T-cell (primary cell): ENCODE results near the gene MTA3. TPM values are rescaled to one million over a fixed set of nuclear protein-coding genes. Genes with fewer than 3 reads are reported as not detected.
A peak's percentile ranks its signal among the peaks of the same experiment; 100 is the strongest.

ENCODE experiments used
- ATAC-seq, 4 experiments: fragments of 200-7000 bp in 3 of 4; fragments of 150-1000 bp in 1 of 4; cut with Tn5 transposase; replicated peaks in 1 of 4; 1 replicate in 3 of 4; 2 replicates in 1 of 4; pipeline ENCODE4 v1.10.0; 2021; ENCODE audit warnings: moderate library complexity in 3 of 4, mild to moderate bottlenecking in 2 of 4, moderate number of reproducible peaks in 1 of 4
- CTCF ChIA-PET, 2 donors: fragments of 300-600 bp; sonication (Branson Sonifier 250); formaldehyde crosslinking; loops; one replicate each; lab custom pipeline; 2022; ENCODE audit warnings: antibody characterized with exemption in 2 of 2; lab: Charles Lee
- POLR2A ChIA-PET, 2 donors: fragments of 300-600 bp; sonication (Branson Sonifier 250); formaldehyde crosslinking; loops; one replicate each; lab custom pipeline; 2022; ENCODE audit warnings: antibody characterized with exemption in 2 of 2; lab: Charles Lee
- DNase-seq, 35 experiments: peaks; one replicate each; pipeline versions ENCODE4 v3.0.0 to v3.0.0-alpha.2; 2013 to 2023
- H3K27ac ChIP-seq: one replicate; pipeline ENCODE4 v1.5.1; 2013; ENCODE audit warnings: low read length
- H3K27me3 ChIP-seq, 2 experiments: replicated peaks in 1 of 2; 1 replicate in 1 of 2; 2 replicates in 1 of 2; pipeline versions ENCODE4 v1.6.1 to v1.7.0; 2013; ENCODE audit warnings: low read length in 1 of 2, mixed read lengths in 1 of 2; ENCODE audit not compliant: control insufficient read depth in 2 of 2, insufficient read depth in 2 of 2; ENCODE audit errors: extremely low read depth in 1 of 2
- H3K36me3 ChIP-seq, 2 donors: 1 replicate in 1 of 2; 2 replicates in 1 of 2; pipeline versions ENCODE4 v1.6.1 to v1.7.0; 2013; ENCODE audit warnings: low read length in 1 of 2; ENCODE audit not compliant: control insufficient read depth in 2 of 2, insufficient read depth in 1 of 2; ENCODE audit errors: extremely low read depth in 1 of 2
- H3K4me1 ChIP-seq, 2 experiments: 1 replicate in 1 of 2; 2 replicates in 1 of 2; pipeline versions ENCODE4 v1.6.1 to v1.7.0; 2013; ENCODE audit warnings: low read length in 2 of 2, mixed read lengths in 1 of 2; ENCODE audit not compliant: insufficient read depth in 2 of 2, control insufficient read depth in 1 of 2; ENCODE audit errors: extremely low read depth in 1 of 2
- H3K4me3 ChIP-seq, 2 donors: 1 replicate in 1 of 2; 2 replicates in 1 of 2; pipeline versions ENCODE4 v1.5.1 to v1.7.0; 2013; ENCODE audit warnings: mild to moderate bottlenecking in 2 of 2, low read length in 1 of 2, moderate library complexity in 1 of 2; ENCODE audit not compliant: control insufficient read depth in 1 of 2; ENCODE audit errors: extremely low read depth in 1 of 2
- H3K9me3 ChIP-seq: 2 replicates; pipeline ENCODE4 v1.7.0; 2013
- H3K27ac Mint-ChIP-seq, 2 donors: one replicate each; pipeline ENCODE4 v1.8.0; 2020 to 2021; ENCODE audit warnings: mild to moderate bottlenecking in 2 of 2, mixed read lengths in 2 of 2
- H3K27me3 Mint-ChIP-seq, 2 donors: one replicate each; pipeline ENCODE4 v1.8.0; 2021 to 2022; ENCODE audit warnings: mixed read lengths in 2 of 2
- H3K36me3 Mint-ChIP-seq: one replicate; pipeline ENCODE4 v1.8.0; 2021; ENCODE audit warnings: mixed read lengths
- H3K4me1 Mint-ChIP-seq, 3 donors: one replicate each; pipeline ENCODE4 v1.8.0; 2020 to 2022; ENCODE audit warnings: mixed read lengths in 3 of 3, mild to moderate bottlenecking in 1 of 3
- H3K4me3 Mint-ChIP-seq, 3 donors: one replicate each; pipeline ENCODE4 v1.8.0; 2020 to 2022; ENCODE audit warnings: mild to moderate bottlenecking in 3 of 3, mixed read lengths in 3 of 3, moderate library complexity in 3 of 3
- H3K9me3 Mint-ChIP-seq, 3 donors: one replicate each; pipeline ENCODE4 v1.8.0; 2020 to 2022; ENCODE audit warnings: mixed read lengths in 3 of 3
- WGBS: methylation state at CpG from one replicate; pipeline ENCODE4 v1.1.5; 2013; ENCODE audit warnings: missing lambda C conversion rate; ENCODE audit not compliant: insufficient coverage; 5-methylcytosine and 5-hydroxymethylcytosine counted together
- total RNA-seq, 35 experiments: library from RNA in 6 of 35; stranded (reverse) in 6 of 35; fragments of 120-200 nt in 1 of 35; gene quantifications; one replicate each; pipeline versions ENCODE4 v1.2.1 to v1.2.4 and lab custom pipeline; 2013 to 2026

Gene MTA3
- total RNA-seq, 5 donors from 2014 or later (not counting 1 experiment from before 2014, with no cell fraction given), result 20.9 to 42.4 (median 24.6) TPM

DNA sequence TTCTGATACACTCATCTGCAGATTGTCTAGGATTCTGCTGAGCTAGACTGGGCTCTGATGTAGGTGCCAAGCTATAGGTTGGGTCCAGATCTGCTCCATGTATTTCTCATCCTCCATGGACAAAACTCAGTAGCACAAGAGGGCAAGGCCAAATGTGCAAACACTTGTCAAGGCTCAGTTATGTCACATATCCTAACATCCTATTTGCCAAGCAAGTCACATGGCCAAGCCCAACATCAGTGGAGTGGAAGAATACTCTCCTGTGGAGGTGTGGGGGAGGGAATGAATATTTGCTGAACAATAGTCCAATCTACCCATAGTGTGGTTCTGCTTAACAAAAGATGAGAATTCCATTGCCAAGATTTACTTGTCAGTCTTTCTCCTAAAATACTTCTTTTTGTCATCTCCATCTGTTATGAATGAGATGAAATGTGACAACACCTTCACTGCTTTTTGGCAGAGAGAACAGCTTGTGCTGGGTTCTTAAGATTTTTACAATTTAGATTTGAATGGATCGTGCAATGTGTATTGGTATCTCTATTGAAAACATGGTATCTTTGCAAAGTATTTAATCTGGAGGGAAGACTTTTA is 105.7 kb downstream of the MTA3 start:
- Mint-ChIP-seq H3K4me1 (peaks cover 8 to 19% (median 15%) of the 10 kb centered on the region in 3 donors), H3K9me3 (no peaks in the 10 kb centered on the region), H3K4me3 (no peak overlapping the region), H3K27me3 (no peaks in the 10 kb centered on the region), H3K27ac (no peak overlapping the region), H3K36me3 (peaks cover 27% of the 10 kb centered on the region)
- ATAC-seq (no peak), DNase-seq (no peak)
- Histone ChIP-seq H3K27me3 (no peaks in the 10 kb centered on the region), H3K4me1 (peaks cover 0 to 4% of the 10 kb centered on the region in 2 experiments), H3K4me3 (no peak overlapping the region), H3K36me3 (no peaks in the 10 kb centered on the region), H3K27ac (no peak overlapping the region), H3K9me3 (no peaks in the 10 kb centered on the region)
- ChIA-PET POLR2A (no interaction called here), CTCF (interaction anchor here (0.7 to 1.2 kb wide), 5 partner anchors 11 to 287 kb away, joined by 3 to 9 read pairs (median 6); no protein-coding TSS in a partner anchor)
- no CpG with 5 or more reads among the region's 1 CpG for WGBS

GRCh38 chr2:42675815-42676214 is 107.4 kb downstream of the MTA3 start:
- no peaks in the 10 kb centered on the region for H3K27me3 Mint-ChIP-seq
- peaks cover 0 to 7% (median 5%) of the 10 kb centered on the region in 3 donors for H3K4me1 Mint-ChIP-seq
- H3K27ac Mint-ChIP-seq, result no peak overlapping the region
- Histone ChIP-seq H3K27ac (no peak overlapping the region), H3K4me1 (no peaks in the 10 kb centered on the region), H3K4me3 (no peak overlapping the region), H3K27me3 (no peaks in the 10 kb centered on the region), H3K36me3 (peaks cover 0 to 2% of the 10 kb centered on the region in 2 donors), H3K9me3 (no peaks in the 10 kb centered on the region)
- H3K9me3 Mint-ChIP-seq, result no peaks in the 10 kb centered on the region
- WGBS, result no CpG with 5 or more reads among the region's 2 CpGs
- CTCF ChIA-PET, result no interaction called here
- DNase-seq (no peak), ATAC-seq (no peak)
- H3K4me3 Mint-ChIP-seq, result no peak overlapping the region
- POLR2A ChIA-PET, result no interaction called here
- H3K36me3 Mint-ChIP-seq, result peaks cover 32% of the 10 kb centered on the region

DNA sequence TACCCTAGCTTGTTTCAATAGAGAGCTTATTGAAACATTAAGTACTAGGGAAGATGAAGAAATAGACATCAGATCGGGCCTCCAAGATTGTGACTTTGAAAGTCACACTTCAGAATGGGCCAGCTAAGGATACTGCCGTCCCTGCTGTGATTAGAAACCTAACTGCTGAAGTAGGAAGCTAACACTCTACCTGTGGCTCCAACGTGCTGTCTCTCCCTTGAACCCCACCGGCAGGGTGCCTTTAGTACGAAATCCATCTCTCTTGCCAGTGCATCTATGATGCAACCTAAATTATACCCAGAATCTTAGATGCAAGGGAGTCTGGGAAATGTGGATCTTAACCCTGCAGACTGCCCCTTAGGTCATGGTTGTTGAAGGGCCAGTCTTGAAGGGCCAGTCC is 116.9 kb downstream of the MTA3 start:
- Mint-ChIP-seq H3K27ac (no peak overlapping the region), H3K4me1 (peaks cover 0 to 11% (median 3%) of the 10 kb centered on the region in 3 donors), H3K4me3 (no peak overlapping the region), H3K36me3 (peaks cover 53% of the 10 kb centered on the region), H3K27me3 (no peaks in the 10 kb centered on the region), H3K9me3 (peaks cover 0 to 3% (median 0%) of the 10 kb centered on the region in 3 donors)
- DNase-seq, result no peak
- Histone ChIP-seq H3K36me3 (peaks cover 10 to 14% of the 10 kb centered on the region in 2 donors), H3K4me1 (no peaks in the 10 kb centered on the region), H3K27ac (no peak overlapping the region), H3K9me3 (no peaks in the 10 kb centered on the region), H3K27me3 (no peaks in the 10 kb centered on the region), H3K4me3 (no peak overlapping the region)
- ATAC-seq, result no peak
- ChIA-PET CTCF (no interaction called here), POLR2A (no interaction called here)
- WGBS, result 94% methylated on average over 3 of the region's 5 CpGs

- no peak overlapping the region for H3K27ac Mint-ChIP-seq
- ATAC-seq (no peak), DNase-seq (peak in 1 of 35 experiments; percentile 2)
- H3K4me3 Mint-ChIP-seq, result no peak overlapping the region
- peaks cover 9 to 26% (median 15%) of the 10 kb centered on the region in 3 donors for H3K4me1 Mint-ChIP-seq
- H3K9me3 ChIP-seq, result no peaks in the 10 kb centered on the region
- POLR2A ChIA-PET, result interaction anchor here in 1 of 2 donors (0.6 kb wide), 1 partner anchor 99 kb away, joined by 3 read pairs; no protein-coding TSS in a partner anchor
- peaks cover 46% of the 10 kb centered on the region for H3K36me3 Mint-ChIP-seq
- peaks cover 0 to 5% of the 10 kb centered on the region in 2 experiments for H3K4me1 ChIP-seq
- no peaks in the 10 kb centered on the region for H3K27me3 Mint-ChIP-seq
- no peaks in the 10 kb centered on the region for H3K9me3 Mint-ChIP-seq
- CTCF ChIA-PET, result no interaction called here
- H3K4me3 ChIP-seq, result no peak overlapping the region
- no peaks in the 10 kb centered on the region for H3K27me3 ChIP-seq
- 60% methylated on average over 2 of the region's 2 CpGs for WGBS
- peaks cover 6% of the 10 kb centered on the region in 2 donors for H3K36me3 ChIP-seq
- H3K27ac ChIP-seq, result no peak overlapping the region
Observed at GRCh38 chr2:42693013-42693615, 124.7 kb downstream of the MTA3 start.

GRCh38 chr2:42693688-42694479 is 125.5 kb downstream of the MTA3 start:
- POLR2A ChIA-PET, result no interaction called here
- H3K36me3 Mint-ChIP-seq, result peaks cover 40% of the 10 kb centered on the region
- no peaks in the 10 kb centered on the region for H3K27me3 Mint-ChIP-seq
- no peak overlapping the region for H3K4me3 Mint-ChIP-seq
- no peak for ATAC-seq
- Histone ChIP-seq H3K36me3 (peaks cover 5 to 6% of the 10 kb centered on the region in 2 donors), H3K4me3 (no peak overlapping the region), H3K27ac (no peak overlapping the region), H3K4me1 (peaks cover 0 to 5% of the 10 kb centered on the region in 2 experiments), H3K9me3 (no peaks in the 10 kb centered on the region), H3K27me3 (no peaks in the 10 kb centered on the region)
- 86% methylated on average over 1 of the region's 5 CpGs for WGBS
- CTCF ChIA-PET, result no interaction called here
- no peak for DNase-seq
- no peaks in the 10 kb centered on the region for H3K9me3 Mint-ChIP-seq
- H3K27ac Mint-ChIP-seq, result no peak overlapping the region
- peaks cover 9 to 26% (median 15%) of the 10 kb centered on the region in 3 donors for H3K4me1 Mint-ChIP-seq

DNA sequence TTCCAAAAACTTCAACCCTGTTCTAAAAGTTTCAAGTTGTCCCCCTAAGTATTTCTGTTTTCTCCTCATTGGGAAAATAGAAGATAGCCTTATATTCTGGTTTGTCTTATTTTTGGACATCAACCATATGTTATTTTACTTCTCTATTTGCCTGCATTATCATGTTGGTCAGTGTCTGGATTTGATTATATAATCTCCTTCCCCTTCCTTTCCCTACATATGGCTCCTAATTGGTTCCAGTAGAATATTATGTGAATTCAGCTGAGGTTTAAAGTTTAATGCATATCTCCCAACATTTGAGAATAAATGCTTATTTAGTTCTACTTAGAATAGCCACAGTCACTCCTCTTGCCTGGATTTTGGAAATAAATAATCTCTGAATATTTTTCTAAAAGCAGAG is 128.6 kb downstream of the MTA3 start:
- peaks cover 31% of the 10 kb centered on the region for H3K36me3 Mint-ChIP-seq
- Histone ChIP-seq H3K27ac (no peak overlapping the region), H3K4me3 (no peak overlapping the region), H3K36me3 (peaks cover 5 to 6% of the 10 kb centered on the region in 2 donors), H3K27me3 (no peaks in the 10 kb centered on the region), H3K9me3 (no peaks in the 10 kb centered on the region), H3K4me1 (peaks cover 0 to 5% of the 10 kb centered on the region in 2 experiments)
- no peaks in the 10 kb centered on the region for H3K9me3 Mint-ChIP-seq
- ChIA-PET POLR2A (no interaction called here), CTCF (no interaction called here)
- peaks cover 6 to 9% (median 8%) of the 10 kb centered on the region in 3 donors for H3K4me1 Mint-ChIP-seq
- no peak overlapping the region for H3K27ac Mint-ChIP-seq
- H3K27me3 Mint-ChIP-seq, result no peaks in the 10 kb centered on the region
- H3K4me3 Mint-ChIP-seq, result no peak overlapping the region
- DNase-seq (no peak), ATAC-seq (no peak)
